NCI-H2196 treated with DMSO at 0.1 percent for 48 hours (cell line): Measurements from ENCODE around the gene ZFAND3.

ENCODE experiments used
- DNase-seq: peaks from one replicate; lab custom pipeline; 2025; ENCODE audit not compliant: unreplicated experiment; lab: John Stamatoyannopoulos, UW

Gene ZFAND3

DNA sequence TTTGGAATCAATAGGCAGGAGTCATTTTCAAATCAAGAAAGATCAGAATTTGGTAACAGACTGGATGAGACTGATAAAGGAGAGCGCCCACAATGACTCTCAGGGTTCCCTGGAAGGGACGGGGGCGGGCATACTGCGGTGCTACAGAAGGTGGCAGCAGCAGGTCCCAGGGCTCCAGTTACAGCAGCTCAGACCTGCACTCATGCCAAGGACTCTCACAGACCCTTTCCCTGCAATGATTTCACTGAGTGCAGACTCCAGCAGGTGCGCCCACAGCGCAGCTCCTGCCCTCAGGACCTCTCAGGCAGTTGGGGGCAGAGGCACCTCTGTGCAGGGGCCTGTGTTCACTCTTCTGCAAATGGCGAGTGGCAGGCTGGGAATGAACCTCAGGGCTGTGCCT lies 359.8 kb downstream of the ZFAND3 start:
- peak; percentile 10 for DNase-seq

DNA sequence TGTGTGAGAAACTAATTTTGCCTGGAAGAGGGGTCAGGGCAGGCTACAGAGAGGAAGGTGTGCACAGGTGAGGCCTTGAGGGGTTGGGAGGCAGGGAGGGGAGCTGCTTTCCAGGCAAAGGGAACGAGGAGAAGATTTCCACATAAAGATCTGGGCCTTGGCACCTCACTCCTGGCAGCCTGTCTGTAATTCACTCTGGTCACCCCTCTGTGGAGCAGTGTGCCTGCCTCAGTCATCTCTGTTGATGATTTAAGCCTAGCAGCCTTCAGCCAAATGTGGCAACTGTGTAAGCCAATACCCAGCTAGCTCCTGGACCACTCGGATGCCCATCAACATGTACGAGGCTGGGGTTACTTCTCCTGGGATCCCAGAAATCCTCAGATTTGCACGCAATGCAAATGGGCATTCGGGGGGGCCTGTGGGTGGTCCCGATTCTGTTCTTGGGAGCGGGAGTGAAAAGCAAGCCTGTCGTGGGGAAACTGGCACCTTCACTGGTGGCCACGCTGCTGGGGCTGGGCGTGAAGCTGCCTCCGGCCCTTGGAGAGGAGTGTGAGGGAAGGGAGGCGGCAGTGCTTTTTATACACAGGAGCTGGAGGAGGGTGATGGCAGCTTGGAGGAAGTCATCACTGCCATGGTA lies 360.4 kb downstream of the ZFAND3 start:
- DNase-seq: no peak

DNA sequence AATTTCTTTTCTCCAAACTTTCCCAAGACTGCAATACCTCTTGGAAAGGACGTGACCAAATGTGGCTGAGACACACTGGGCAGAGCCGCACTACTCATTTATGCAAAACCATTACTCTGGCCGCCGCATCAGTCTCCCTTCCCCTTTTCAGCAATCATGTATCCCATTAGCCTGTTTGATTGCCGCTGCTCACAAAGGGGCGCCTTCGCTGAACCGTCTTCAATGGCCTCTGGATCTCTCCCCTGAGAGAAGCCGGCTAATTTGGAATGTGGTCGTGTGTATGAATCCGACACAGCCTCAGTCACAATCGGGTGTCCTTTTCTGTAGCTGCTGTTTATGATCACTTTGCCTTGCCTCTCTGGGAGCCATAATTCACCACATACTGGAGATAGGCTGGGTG lies 361.1 kb downstream of the ZFAND3 start:
- no peak for DNase-seq

DNA sequence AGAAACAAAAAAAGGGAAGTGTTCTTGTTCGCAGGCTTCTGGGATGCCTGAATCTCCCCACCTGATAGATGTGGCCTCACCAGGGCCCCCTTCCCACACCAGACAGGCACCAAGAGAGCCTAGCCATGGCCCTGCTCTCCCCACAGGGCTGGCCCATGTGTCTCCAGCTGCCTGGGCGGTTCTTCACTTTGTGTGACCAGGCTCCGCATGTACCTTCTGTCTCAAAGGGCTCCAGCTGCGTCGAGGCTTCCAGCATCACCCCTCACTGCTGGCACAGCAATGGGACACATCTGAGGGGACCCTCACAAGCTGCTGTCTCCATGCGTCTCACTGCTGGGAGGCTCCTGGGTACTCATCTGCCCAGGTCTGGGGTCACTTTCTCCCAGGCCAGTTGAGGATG lies 362.9 kb downstream of the ZFAND3 start:
- DNase-seq: no peak

DNA sequence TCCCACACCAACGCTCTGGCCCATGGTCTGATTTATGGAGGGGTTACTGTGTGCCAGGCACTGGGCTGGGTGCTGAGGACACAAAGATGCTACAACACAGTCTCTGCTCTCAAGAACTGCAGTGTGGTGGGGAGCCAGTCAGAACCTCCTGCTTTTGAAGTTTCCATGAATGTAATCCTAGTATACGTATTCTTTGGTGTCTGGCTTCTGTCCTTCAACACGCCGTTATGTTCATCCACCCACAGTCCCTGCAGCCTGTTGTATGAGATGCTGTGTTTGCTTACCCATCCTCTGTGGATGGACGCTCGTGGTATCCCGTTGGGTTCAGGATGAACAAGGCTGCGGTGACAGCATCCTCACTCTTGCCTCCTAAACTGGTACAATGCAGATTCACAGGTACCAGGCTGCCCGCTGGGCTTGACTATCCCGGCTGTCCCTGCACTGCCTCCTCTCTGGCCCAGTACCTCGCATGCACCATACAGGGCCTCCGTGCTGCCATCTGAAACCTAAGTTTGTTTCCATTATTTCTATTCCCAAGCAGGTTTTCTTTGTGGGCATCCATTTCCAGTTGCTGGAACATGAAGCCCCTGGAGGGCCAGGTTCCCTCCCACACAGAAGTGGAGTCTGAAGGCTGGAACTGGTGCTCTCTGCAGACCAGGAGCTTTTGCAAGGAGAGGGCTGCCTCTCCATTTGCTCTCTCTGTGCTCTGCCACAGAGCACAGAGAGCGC lies 364.5 kb downstream of the ZFAND3 start:
- DNase-seq: no peak

DNA sequence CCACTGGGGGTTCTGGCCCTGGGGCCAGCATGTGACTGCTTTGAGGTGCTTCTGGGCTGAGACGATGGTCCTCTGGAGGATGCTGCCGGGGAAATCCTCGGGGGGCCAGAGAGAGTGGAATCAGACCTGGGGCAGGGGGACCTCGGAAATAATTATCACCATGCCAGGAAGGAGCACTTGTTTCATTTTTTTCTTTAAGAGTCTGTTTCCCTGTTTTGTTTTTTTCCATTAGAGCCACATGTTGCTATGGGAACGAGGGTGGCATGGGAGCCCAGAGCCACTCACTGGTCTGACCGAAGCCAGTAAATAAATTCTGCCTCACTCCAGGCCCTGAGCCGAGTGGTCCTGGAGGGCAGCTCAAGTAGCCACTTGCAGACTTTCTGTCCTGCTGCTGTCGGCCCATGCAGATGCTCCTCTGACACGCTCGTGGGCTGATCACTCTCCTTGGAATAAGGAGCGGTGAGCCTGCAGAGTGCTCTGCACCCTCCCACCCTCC lies 365.1 kb downstream of the ZFAND3 start:
- no peak for DNase-seq

DNA sequence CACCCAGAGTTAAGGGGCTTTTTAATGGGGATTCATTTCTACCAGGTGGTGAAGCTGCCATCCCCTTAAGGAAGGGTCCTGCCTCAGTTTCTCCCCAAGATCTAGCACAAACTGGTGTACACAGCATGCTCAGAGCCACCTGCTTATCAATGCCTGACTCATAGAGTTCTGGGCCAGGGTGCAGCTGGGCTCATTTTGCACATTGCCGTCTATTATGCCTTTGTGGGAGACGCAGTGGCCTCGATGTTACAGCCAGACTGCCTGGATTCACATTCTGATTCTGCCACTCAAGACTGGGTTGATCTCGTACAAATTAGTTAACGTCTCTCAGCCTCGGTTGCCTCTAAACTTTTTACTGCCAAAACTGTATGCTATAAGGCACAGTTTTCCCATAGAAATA lies 365.7 kb downstream of the ZFAND3 start:
- no peak for DNase-seq

DNA sequence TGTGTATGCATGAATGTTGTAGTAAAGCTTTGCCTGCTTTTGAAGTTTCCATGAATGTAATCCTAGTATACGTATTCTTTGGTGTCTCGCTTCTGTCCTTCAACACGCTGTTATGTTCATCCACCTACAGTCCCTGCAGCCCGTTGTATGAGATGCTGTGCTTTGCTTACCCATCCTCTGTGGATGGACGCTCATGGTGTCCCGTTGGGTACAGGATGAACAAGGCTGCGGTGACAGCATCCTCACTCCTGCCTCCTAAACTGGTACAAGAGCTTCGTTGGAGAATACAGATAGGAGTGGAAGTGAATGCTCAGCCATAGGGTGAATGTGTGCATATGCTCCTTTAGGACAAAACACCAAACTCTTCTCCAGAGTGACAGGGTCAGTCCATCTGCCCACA lies 366.2 kb downstream of the ZFAND3 start:
- no peak for DNase-seq

DNA sequence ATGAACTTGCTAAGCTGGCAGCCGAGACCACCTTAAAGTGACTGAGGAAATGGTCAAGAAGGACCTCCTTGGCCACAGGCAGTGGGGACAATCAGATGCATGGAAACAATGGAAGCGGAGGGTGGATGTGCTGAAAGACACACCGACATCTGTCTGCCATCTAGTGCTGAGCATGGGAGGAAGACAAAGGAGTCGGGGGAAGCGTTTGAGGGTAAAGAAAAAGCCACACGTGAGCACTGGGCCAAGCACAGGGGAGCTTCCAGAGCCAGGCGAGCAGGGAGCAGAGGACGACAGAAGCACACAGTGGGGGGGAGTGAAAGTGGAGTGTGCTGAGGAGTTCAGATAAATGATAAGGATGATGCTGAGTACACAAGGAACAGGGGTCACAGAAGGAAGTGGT lies 367.8 kb downstream of the ZFAND3 start:
- DNase-seq: no peak

DNA sequence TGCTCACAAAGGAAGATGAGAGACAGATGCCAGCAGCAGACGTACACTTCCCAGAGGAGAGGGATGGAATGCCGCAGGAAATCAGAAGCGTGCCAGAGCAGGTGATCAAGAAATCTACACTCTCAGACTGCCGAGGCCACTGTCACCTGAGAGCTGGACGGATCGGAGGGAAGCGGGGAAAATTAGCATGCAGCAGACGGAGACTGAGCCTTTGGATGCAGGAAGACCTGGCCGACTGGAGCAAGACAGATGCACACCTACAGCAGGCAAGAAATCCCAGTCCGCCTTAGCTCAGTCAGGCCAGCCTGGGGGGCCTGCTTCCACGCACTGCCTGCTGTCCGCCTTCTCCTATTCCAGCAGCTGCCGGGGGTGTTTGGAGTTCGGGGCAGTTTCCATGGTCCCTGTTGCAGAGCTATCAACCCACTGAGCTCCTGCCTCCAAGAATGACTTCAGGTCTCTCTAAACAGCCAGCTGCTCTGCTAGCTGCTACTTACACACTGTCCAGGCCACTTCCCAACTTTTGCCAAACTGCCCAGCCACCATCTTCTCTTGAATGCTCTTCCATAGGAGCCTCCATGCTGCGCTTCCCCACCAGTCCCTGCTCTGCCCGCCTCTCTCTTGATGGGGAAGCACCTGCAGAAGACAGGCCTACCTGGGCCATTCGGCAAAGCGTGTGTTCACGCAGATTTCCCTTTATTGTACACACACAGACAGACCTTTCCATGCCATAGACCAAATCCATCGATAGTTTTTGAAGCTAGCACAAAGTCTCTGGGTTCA lies 368.5 kb downstream of the ZFAND3 start:
- no peak for DNase-seq

DNA sequence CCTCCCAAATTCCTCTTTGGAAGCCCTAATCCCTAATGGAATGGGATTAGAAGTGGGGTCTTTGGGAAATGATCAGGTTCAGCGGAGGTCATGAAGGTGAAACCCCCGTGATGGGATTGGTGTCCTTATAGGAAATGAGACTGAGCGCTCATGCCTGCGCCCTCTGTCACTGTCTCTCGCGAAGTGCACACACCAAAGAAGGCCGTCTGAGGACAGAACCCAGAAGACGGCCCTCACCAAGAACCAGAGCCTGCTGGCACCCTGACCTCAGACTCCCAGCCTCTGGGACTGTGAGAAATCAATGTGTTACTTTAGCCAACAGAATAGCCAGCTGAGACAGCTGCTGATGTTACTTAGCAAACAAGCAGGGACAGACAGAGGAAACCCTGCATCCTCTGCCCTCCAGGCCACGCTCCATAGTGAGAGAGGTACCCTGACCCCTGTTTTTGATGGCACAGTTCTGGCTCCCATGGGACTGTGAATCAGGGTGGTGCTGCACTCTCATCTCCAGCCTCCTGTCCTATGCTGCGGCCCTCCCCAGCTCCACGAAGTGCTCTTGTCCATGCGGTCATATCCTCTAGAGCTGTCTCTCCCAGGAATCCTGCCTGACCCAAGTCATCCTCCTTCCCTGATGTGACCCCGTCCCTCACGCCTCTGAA lies 369.3 kb downstream of the ZFAND3 start:
- no peak for DNase-seq

DNA sequence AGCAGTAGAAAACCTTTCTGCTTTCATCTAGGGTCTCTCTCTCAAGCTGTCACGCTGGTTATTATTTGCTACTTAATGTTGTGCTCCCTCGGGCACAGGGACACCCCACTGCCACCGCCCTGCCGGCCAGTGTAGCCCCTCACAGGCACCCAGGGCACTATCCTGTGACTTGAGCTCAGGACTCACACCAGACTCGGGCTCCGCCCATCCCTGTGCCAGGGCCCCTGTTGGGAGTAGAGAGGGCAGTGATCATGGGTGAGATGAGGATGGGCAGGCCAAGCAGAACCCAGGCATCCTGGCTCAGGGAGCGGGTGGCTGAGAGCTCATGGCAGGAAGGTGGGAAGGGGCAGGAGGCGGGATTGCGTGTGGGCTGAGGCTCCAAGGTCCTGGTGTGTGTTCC lies 371.9 kb downstream of the ZFAND3 start:
- no peak for DNase-seq

DNA sequence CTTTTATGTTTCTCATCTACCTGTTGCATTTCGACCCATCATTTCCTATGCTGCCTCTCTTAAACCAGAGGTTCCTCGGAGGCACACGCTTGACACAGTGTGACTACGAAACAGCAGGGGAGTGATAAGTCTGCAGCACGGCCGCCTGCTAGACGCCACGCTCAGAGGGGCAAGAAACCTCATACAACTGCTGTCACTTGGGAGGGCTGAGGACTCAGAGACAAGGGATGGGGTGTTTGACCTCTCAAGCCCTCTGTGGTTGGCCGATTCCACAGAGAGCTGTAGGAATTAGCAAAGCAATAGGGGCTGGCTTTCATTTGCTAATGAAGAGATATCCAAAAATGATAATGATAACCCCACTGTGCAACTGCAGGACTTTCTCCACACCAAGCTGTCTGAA lies 372.5 kb downstream of the ZFAND3 start:
- no peak for DNase-seq

DNA sequence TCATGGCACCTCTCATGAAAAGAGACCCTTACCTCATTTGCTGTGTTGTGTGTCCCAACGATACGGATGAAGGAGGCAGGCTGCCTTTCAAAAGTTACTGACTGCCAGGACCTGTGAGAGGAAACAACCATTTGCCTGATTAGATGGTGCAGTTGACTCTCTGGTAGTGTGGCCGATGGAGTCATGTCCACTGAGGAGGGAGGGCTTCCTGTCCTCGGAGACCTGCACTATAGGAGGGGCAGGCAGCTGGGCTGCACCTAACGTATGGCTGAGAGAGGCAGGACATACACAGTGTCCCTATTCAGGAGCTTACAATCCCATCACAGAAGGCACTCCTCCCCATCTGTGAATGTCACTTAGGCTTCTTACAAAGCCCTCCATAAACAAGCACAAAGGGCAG lies 373.0 kb downstream of the ZFAND3 start:
- DNase-seq: no peak

DNA sequence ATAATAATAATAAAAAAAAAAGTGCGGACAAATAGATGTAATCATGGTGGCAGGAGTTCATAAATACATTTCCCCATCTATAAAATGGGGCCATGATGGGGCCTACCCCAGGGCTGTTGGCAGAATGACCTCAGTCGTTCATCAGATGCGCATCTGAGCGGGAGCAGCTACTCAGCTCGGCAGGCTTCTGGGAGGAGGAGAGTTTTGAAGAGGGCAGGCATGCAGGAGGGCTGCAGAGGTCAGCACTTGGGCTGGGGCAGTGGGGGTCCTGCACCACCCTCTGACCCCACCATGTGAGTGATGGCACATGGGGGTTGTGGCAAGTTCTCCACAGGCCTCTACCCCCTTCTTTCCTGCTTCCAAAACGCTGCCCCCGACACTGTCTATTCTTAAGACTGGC lies 373.5 kb downstream of the ZFAND3 start:
- no peak for DNase-seq

DNA sequence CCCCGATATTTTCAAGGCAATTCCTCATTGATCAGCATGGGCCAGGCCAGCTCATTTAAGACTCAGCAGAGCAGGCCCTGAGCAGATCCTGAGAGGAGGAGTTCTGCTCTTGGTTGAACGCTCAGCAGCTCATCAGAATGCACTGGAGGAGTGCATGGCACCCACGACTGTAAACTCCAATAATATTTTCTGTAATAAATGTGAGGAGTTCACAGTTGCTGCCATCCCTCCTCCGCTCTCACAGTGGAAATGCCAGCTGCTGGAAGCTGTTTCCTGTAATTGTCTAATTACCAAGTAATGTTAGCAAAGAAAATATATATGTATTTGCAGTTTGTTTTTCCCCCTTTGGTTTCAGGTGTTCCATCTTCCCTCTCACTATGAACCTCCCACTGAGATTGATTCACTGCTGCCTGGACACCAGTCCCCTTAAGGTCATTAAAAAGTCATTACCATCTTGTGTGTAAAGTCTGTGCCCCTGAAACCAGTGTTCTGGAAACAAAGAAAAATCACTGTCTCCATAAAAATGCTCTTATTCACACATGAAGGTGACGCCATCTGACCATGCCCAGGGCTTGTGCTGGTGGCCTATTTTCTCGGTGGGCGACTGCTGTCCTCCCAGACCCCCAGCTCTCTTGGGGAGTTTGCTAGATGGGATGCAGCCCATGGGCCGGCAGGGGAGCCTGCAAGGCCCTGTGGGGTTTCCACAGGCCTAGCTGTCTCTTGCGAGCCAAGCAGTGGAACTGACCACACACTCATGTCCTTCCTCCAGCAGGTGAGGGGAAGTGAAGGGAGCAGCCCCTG lies 374.2 kb downstream of the ZFAND3 start:
- no peak for DNase-seq

DNA sequence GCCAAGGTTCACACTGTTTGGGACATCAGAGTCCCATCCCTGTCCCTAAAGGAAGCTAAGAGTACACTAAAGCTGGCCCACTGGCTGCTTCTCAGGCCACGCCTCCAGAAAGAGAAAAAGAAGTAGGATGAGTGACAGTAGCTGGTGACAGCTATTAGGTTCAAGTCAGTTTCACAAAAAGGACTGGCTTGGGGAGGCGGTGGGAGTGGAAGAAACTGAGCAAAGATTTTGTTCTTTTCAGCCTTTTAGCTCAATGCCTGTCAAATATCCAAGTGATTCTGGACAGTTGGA lies 374.7 kb downstream of the ZFAND3 start:
- DNase-seq: no peak

DNA sequence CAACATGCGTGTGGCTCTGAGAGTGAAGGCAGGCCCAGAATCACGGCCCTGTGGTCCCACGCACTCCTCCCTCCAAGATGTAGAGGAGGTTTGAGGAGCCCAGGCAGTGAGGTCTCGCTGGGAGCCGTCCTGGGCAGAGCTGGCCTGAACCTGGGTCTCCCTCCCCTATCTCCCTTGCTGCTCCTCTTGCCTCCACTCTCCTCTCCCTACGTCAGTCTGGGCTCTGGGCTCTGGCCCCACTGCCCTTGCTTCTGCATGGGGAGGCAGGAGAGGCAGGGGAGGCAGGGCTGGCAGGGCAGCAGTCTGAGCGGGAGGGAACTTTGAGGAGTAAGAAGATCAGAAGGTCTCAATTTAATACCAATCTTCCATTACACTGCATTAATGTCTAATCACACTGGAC lies 375.1 kb downstream of the ZFAND3 start:
- DNase-seq: no peak

DNA sequence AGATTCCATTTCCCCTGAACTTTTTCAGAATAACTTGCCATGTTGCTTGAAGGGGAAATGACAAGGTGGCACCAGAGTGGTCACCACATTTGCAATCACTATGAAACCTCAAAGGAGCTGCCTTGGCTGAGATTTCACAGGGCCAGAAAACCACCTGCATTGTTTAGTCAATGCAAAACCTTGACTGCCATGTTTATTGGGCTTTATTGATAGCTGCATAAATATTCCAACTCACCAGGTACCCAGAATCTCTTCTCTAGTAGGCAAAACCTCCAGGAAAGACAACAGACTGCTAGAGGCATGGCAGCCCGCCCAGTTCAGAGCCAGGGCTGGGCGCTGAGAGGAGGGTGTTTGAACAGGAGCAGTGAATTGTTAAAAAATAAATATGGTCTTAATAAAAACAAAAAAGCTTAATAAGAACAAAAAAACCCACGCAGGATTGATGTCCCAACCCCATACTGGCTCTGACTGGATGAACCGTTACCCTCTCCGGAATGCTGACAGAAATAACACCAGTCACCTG lies 375.6 kb downstream of the ZFAND3 start:
- DNase-seq: no peak

DNA sequence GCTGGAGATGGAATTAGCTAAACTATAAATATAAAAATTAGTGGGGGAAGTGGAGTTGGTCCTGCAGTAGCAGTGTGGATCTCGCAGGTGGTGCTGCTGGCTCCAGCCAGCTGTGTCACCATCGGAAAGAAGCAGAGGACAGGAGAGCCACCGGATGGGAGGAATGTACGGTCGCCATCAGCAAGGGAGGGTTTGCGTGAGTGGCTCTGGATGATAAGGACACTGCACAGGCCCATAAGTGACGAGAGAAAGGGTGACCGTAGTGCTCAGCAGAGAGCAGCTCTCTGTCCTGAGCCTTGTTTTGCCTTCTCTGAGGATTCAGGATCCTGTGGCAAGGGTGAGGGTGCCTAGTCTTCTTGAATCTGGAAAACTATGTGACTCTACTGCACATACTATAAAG lies 378.7 kb downstream of the ZFAND3 start:
- DNase-seq: no peak
